GM12875 (cell line): Measurements from ENCODE around the gene TBCCD1.

Experiments used
- H3K4me3 ChIP-seq: one replicate; pipeline ENCODE4 v1.5.1; 2011; ENCODE audit warnings: low read depth, low read length, control low read depth
- TF ChIP-seq, protein P1 (sequence below): IDR thresholded peaks from 2 replicates; pipeline ENCODE4 v1.5.1; 2011; ENCODE audit warnings: low read depth, mild to moderate bottlenecking, control low read depth, inconsistent platforms, low read length, moderate library complexity, borderline replicate concordance; ENCODE audit not compliant: insufficient read depth

Gene TBCCD1

DNA sequence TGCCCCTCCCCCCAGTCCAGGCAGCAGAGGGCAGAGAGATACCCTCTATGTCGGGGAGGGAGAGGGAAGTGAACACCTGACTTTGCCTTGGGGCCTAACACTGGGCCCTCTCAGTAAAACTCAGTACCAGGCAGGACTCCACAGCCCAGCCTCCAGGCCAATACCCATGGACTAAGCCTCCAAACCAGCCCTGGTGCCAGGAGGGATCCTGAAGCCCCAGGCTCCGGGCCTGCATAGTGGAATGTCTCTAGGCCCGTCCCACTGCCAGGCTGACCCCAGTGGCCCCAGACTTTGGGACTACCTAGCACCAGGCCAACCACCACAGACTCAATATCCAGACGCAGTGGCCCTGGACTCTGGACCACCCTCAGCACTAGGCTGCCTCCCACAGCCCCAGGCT is 69.5 kb downstream of the TBCCD1 start:
- TF ChIP-seq, protein P1, sequence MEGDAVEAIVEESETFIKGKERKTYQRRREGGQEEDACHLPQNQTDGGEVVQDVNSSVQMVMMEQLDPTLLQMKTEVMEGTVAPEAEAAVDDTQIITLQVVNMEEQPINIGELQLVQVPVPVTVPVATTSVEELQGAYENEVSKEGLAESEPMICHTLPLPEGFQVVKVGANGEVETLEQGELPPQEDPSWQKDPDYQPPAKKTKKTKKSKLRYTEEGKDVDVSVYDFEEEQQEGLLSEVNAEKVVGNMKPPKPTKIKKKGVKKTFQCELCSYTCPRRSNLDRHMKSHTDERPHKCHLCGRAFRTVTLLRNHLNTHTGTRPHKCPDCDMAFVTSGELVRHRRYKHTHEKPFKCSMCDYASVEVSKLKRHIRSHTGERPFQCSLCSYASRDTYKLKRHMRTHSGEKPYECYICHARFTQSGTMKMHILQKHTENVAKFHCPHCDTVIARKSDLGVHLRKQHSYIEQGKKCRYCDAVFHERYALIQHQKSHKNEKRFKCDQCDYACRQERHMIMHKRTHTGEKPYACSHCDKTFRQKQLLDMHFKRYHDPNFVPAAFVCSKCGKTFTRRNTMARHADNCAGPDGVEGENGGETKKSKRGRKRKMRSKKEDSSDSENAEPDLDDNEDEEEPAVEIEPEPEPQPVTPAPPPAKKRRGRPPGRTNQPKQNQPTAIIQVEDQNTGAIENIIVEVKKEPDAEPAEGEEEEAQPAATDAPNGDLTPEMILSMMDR: no peak
- no peak overlapping the region for H3K4me3 ChIP-seq

DNA sequence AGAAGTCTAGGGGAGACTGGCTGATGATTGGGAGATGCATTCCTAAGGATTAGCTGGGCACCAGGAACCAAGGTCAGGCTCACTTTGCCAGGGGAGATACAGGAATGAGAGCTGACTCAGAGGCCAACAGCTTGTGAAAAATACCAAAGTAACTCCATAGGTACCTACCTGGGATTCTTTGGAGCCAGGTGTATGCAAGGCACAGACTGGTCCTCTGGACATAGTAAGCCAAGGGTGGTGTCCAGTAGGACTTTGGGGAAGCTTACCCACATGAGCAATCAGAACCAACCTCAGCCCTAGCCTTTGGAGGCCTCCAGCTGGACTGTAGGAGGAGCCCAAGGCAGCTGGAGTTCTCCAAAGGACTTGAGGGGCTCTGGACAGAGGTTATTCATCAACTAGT is 70.5 kb downstream of the TBCCD1 start:
- TF ChIP-seq, protein P1: no peak
- H3K4me3 ChIP-seq: no peak overlapping the region
